Parathyroid adenoma (tissue), 2 donors: ENCODE measurements around the gene RNF182.

Experiments used
- H2AFZ ChIP-seq: fragments of 300-600 bp; sonication (generic); one replicate; pipeline ENCODE4 v1.7.0; 2017; ENCODE audit warnings: antibody characterized with exemption, mild to moderate bottlenecking
- H3K27ac ChIP-seq: fragments of 300-600 bp; sonication (generic); one replicate; pipeline ENCODE4 v1.7.0; 2017
- H3K27me3 ChIP-seq: fragments of 300-600 bp; sonication (generic); one replicate; pipeline ENCODE4 v1.7.0; 2017; ENCODE audit warnings: low read length; ENCODE audit not compliant: control insufficient read depth, insufficient read depth
- H3K36me3 ChIP-seq: fragments of 300-600 bp; sonication (generic); one replicate; pipeline ENCODE4 v1.7.0; 2017; ENCODE audit warnings: low read length; ENCODE audit not compliant: control insufficient read depth, insufficient read depth
- H3K4me1 ChIP-seq: fragments of 300-600 bp; sonication (generic); one replicate; pipeline ENCODE4 v1.7.0; 2017; ENCODE audit warnings: control low read depth
- H3K4me2 ChIP-seq: fragments of 300-600 bp; sonication (generic); one replicate; pipeline ENCODE4 v1.7.0; 2017; ENCODE audit warnings: low read length
- H3K4me3 ChIP-seq: fragments of 300-600 bp; sonication (generic); one replicate; pipeline ENCODE4 v1.7.0; 2017; ENCODE audit warnings: low read depth, low read length
- H3K79me2 ChIP-seq: fragments of 300-600 bp; sonication (generic); one replicate; pipeline ENCODE4 v1.7.0; 2017; ENCODE audit warnings: control low read depth
- H3K9ac ChIP-seq: fragments of 300-600 bp; sonication (generic); one replicate; pipeline ENCODE4 v1.7.0; 2017; ENCODE audit warnings: mild to moderate bottlenecking
- H3K9me3 ChIP-seq: fragments of 300-600 bp; sonication (generic); one replicate; pipeline ENCODE4 v1.7.0; 2017; ENCODE audit warnings: low read length; ENCODE audit not compliant: control insufficient read depth
- CTCF ChIP-seq: fragments of 300-600 bp; sonication (generic); IDR thresholded peaks from one replicate; pipeline ENCODE4 v1.7.0; 2017; ENCODE audit warnings: antibody characterized with exemption, mild to moderate bottlenecking
- donor health status: primary hyperparathyroidism.

RNF182 gene

GRCh38 chr6:14012313-14013030 lies 87.7 kb downstream of the RNF182 start:
- Histone ChIP-seq H2AFZ (no peak overlapping the region), H3K4me2 (no peak overlapping the region), H3K36me3 (no peaks in the 10 kb centered on the region), H3K79me2 (no peaks in the 10 kb centered on the region), H3K9me3 (no peaks in the 10 kb centered on the region), H3K4me1 (no peaks in the 10 kb centered on the region), H3K27ac (no peak overlapping the region), H3K9ac (no peak overlapping the region), H3K27me3 (no peaks in the 10 kb centered on the region), H3K4me3 (no peak overlapping the region)
- TF ChIP-seq CTCF, result no peak

- no peak for TF ChIP-seq CTCF
- Histone ChIP-seq H3K4me2 (no peak overlapping the region), H3K9ac (no peak overlapping the region), H3K36me3 (no peaks in the 10 kb centered on the region), H3K79me2 (no peaks in the 10 kb centered on the region), H3K4me3 (no peak overlapping the region), H2AFZ (no peak overlapping the region), H3K4me1 (no peaks in the 10 kb centered on the region), H3K27ac (no peak overlapping the region), H3K27me3 (no peaks in the 10 kb centered on the region), H3K9me3 (no peaks in the 10 kb centered on the region)
These were observed 91.2 kb downstream of the RNF182 start for GRCh38 chr6:14015964-14016363.

- Histone ChIP-seq H3K4me3 (no peak overlapping the region), H3K79me2 (no peaks in the 10 kb centered on the region), H3K9me3 (no peaks in the 10 kb centered on the region), H3K36me3 (no peaks in the 10 kb centered on the region), H3K27me3 (no peaks in the 10 kb centered on the region), H3K4me2 (no peak overlapping the region), H3K27ac (no peak overlapping the region), H2AFZ (no peak overlapping the region), H3K4me1 (no peaks in the 10 kb centered on the region), H3K9ac (no peak overlapping the region)
- no peak for TF ChIP-seq CTCF
These were observed 91.7 kb downstream of the RNF182 start for GRCh38 chr6:14016432-14016831.

GRCh38 chr6:14016935-14017625 lies 92.3 kb downstream of the RNF182 start:
- no peak for TF ChIP-seq CTCF
- Histone ChIP-seq H3K79me2 (no peaks in the 10 kb centered on the region), H3K4me1 (no peaks in the 10 kb centered on the region), H3K9ac (no peak overlapping the region), H3K9me3 (no peaks in the 10 kb centered on the region), H3K4me2 (no peak overlapping the region), H3K4me3 (no peak overlapping the region), H2AFZ (no peak overlapping the region), H3K27ac (no peak overlapping the region), H3K27me3 (no peaks in the 10 kb centered on the region), H3K36me3 (no peaks in the 10 kb centered on the region)
